ENCODE results near the gene GNAI1.

Gene GNAI1

DNA sequence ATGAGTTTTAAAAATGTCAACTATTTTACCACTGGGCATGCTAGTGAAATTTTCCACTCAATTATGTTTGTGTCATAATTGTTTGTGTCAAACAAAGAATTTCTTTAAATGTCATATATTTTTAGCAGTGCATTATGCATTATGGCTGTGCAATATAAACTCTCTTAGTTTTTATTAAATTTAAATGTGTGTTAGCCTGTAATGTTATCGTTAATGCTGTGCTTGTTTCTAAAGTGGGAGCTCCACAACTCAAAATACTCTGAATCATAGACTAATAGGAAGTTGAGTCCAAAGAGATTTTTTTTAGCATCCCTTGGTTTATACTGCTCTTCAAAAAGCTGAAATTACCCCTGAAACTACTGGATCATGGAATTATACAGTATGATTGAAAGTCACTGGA lies 26.8 kb downstream of the GNAI1 start:
- DNase-seq: no peak

DNA sequence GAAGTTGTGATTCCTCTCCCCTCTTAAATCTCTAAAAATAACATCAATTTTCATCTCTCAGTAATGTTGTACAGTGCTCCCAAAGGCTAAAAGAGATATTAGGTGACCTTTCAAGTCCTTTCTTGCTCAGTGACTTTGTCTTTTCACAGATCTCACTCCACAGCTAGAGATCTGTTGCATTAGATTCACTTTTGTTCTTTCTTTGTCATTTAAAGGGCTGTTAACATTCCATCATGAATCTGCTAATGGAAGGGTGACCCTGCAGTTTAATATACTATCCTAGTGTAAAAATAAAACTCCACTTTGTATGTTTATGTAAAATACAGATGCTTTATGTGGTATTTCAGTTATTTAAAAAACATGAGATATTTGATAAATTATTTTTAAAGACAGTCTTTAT lies 30.5 kb downstream of the GNAI1 start:
- DNase-seq: no peak

DNA sequence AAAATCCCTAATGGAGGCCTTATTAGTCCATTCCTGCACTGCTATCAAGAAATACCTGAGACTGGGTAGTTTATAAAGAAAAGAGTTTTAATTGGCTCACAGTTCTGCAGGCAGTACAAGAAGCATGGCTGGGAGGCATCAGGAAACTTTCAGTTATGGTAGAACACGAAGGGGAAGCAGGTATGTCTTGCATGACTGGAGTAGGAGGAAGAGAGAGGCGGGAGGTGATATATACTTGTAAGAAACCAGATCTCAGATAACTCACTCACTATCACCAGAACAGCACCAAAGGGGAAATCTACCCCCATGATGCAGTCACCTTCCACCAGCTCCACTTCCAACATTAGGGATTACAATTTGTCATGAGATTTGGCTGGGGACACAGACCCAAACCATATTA lies 35.8 kb downstream of the GNAI1 start:
- no peak for DNase-seq

DNA sequence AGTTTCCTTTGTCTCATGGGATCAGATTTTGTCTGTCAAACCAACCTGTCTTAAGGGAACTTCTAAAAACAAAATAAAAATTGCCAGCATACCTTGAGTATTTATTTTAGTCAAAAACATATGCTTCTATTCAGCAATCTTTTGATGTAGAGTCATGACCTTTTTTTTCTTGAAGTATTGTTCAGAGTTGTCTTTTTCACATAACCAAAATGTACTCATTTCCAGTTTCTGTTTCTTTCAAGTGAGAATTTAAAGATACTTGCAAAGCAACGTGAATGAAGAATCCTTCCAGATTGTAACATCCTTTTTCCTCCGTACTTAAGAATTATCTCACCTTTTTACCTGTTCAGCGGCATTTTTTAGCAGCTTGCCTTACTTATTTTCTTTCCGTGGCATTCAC lies 37.8 kb downstream of the GNAI1 start:
- no peak for DNase-seq

DNA sequence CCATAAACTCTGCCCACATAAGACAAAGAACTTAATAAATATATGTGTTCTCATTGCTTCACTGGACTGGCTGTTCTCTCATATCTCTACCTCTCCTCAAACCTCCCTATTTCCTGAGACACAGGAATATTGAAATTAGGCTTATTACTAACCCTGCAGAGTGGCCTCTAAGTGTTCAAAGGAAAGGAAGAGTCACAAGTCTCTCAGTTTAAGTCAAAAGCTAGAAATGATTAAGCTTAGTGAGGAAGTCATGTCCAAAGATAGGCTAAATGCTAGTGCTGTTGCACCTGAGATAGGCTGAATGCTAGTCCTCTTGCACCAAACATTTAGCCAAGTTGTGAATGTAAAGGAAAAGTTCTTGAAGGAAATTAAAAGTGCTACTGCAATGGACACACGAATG lies 41.1 kb downstream of the GNAI1 start:
- no peak for DNase-seq

DNA sequence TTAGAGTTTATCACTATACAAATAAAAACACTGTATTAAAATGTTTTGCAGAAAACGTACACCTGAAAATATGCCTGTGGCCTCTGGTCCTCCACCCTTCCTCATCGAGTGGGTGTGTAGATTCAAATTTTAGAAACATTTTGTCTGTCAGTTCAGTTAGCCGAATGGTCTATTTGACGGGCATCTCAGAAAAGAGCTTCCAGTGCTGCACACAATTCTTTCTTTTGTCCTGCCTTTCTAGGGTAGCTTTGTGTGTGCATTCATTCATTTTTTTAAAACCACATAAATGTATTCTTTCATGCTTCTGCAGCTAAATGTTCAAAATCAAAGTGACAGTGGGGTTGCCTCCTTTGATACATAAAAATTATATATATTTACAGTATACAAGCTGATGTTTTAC lies 46.8 kb downstream of the GNAI1 start:
- no peak for DNase-seq

DNA sequence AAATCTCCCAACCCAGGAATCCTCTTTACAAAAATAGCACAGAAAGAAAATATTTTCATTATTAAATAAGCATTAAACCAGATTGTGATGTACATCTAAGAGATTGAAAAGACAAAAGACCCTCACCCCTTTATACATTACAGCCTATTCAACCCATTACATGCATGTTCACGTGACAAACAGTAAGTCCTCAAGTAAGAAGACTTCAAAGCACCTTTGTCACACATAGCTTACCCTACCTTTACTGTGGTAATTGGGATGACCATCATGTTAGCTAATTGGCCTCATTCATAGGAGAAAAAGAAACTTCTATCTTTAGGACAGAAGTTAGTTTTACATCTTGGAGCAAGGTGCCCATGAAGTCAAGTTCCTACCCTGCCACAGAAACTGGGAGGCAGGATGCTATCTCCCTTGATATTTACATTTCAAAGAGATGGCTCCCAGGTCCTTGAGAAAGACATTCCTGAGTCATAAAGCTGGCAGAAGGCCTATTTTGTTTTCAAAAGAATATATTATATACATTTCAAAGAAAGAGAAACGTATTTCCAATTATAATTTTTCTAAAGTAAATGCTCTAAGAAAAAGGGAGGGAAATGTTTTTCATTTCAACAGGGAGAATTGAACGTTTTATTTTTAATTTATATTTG lies 48.1 kb downstream of the GNAI1 start:
- DNase-seq: no peak

DNA sequence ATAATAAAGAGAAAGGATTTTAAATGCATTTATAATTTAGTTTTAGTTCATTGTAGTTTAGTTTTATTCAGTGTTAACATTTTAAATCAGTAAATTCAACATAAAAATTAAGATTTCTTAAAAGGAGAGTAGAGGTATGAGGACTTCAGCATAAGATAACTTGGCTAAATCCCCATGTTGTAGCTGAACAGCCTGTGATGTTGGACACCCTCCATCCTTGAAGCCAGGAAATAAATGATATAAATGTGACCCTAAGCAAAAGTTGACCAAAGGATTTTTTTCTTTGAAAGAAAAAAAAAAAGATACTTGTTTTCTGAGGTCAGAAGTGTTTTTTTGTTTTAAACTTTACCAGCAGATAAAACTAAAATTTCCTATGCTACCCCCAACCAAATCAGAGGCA lies 48.7 kb downstream of the GNAI1 start:
- DNase-seq: no peak

DNA sequence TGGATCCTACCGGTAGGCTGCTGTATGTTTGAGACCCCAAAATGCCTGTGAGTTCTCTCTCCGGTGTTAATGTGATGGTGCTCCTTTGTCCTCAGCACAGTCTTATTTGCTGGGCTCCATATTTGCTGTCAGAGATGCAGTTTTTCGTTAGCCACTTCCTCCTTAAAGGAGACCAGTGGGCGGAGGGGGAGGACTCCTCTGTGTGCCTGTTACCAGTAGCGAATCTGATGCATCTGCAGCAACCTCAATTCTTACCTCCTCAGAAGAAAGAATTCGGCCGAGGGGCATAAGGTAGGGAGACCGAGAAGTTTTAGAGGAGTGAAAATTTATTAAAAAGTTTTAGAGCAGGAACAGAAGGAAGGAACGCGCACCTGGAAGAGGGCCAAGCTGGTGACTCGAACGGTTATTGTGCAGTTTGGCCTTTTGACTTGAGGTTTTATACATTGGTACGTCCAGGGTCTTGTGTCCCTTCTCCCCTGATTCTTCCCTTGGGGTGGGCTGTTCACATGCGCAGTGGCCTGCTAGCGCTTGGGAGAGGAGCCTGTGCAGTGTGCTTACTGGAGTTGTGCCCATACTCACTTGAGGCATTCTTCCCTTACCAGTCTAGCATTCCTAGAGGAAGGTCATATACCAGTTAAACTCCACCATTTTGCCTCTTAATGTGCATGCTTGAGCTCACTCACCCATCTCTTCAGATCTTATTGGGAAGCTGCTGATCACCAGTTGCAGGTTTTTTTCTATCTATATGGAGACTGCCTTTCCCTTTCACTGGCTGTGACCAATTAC lies 49.5 kb downstream of the GNAI1 start:
- no peak for DNase-seq

DNA sequence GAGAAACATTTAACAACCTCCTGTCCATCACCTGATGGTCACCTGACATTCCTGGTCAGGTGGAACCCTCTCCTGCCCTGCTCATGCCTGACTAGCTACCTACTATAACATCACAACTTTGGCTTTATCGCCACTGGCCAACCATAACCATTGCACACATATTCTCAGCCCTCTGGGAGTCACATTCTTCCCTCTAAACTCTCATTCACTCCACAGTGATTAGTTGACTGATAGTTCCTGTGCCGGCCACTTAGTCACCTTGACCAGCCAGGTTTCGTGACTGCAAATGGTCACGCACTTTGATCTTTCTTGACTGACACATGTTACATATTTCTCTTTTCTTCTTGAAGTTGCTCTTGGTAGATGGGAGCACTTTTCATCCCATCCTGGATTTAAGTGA lies 50.1 kb downstream of the GNAI1 start:
- DNase-seq: no peak

DNA sequence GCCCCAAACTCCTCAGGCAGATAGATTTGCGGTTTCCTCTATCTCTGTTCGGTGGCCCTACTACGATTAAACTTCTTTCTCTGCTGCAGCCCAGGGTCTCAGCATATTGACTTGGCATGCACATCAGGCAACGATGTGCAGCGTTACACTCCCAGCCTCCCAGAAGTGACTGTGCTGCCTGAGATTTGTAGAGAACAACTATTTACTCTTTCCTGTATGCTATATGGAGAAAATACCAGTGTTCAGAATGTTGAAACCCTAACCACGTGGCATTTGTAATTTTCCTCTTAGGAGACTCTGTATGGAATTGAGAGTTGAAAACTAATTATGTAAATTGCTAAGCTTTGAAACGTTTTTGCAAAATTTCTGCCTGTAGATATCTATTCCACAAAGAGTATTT lies 50.9 kb downstream of the GNAI1 start:
- no peak for DNase-seq

DNA sequence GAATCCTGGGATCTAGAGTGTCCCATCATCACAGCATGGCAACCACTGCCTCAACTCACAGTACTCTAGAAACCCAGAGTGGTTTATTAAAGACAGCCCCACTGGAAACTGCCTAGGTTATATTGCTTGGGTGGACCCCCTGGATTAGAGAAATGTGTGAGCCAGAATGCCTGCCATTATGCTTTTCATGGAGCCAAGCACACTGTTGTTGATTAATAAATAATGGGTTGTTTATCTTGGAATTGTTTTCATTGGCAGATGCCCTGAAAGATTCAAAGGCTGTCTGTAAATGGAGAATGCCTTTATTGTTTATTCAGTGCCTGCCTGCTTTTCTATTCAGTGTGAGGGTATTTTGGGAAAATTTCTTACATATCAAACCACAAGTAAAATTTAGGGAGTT lies 52.1 kb downstream of the GNAI1 start:
- DNase-seq: no peak

DNA sequence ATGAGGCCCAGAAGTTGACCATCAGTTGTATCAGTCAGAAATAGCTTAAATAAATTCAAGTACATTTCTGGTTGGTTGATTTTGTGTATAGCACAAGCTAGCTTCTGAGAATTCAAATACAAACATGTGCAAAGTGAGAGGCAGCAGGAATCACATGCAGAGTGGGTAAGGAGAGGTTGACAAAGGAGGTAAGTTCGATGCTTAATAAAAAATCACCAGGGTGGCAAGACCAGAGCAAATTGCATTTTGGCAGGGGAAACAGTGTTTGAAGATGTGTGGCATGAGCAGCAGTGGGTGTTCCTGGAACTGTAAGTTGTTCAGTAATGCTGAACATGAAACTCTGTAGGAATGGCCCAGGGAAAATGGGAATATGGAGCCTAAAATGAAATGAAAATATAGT lies 52.6 kb downstream of the GNAI1 start:
- DNase-seq: no peak

DNA sequence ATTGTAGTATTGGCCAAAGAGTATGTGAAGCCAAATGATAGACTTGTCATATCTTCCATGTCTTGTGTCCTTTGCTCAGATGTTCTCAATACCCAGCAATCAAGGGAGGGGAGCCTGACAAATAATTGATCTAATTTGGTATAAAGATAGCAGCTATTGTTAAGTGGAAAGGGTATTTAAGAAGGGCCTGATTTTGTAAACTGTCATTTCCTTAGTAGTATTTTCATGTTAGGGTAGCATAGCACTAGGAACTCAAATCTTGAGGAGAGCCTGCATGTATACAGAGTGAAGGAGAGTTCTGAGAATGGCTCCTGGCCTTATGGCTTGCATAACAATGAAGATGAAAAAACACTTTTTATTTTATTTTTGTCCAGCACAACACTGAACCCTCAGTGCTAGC lies 53.1 kb downstream of the GNAI1 start:
- DNase-seq: no peak

DNA sequence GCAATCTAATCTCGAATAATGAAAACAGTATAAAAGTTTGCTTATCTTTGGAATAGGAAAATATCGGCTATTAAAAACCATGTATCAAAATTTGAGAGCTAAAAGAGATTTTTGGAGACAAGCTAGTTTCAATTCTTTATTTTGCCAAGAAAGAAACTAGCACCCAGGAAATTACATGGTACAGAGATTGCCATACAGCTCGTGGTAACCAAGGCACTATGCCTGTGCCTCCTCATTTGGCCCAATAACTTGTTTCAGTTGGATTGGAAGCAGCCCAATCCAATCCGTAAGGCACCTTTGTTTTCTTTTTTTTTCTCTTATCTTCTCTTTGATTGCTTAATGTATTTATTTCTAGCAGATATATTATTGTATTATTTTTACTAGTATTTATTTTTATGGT lies 55.0 kb downstream of the GNAI1 start:
- no peak for DNase-seq

DNA sequence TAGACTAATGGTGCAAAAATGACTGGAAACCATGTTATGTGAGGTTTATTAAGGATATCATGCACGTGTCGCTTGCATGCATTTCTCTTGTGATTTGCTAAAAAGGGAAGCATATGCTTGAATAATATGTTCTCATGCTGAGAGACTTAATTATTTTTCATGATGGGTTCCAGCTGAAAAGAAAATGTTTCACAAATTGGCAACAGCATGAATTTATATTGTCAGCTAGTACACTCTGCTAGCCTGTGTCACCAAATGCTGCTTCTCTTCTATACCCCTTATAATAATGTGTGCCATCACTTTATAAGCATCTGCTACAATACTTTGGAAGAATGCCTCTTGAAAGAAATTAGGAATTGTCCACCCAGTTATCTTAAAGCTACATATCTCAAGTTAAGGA lies 63.0 kb downstream of the GNAI1 start:
- no peak for DNase-seq

DNA sequence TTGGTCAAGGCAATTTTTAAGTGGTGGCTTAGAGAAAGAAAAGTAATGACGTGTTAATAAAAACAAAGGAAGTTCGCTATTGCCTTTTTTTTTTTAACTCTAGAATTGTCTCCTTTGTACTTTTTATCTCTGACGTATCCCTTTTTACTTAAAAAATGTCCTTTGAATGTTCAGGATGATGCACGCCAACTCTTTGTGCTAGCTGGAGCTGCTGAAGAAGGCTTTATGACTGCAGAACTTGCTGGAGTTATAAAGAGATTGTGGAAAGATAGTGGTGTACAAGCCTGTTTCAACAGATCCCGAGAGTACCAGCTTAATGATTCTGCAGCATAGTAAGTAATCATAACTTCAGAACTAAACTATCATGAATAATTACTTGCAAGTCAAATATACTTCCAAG lies 64.4 kb downstream of the GNAI1 start:
- DNase-seq: no peak

DNA sequence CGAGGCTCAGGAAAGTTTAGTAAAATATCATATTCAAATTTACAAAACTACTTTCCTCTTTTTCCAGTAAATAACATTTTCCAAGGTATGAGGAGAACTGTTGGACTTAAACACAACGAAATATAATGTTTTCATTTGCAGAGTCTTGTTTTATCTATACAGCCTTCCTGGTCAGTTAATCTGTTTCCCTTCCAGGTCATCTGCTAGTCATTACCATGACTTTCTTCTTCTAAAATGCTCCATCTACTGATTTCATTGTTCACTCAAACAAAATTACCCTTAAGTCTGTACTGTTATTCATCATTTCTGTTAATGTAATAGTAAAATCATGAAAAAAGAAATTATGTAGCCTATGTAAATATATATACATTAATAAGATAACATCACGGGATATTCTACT lies 69.8 kb downstream of the GNAI1 start:
- DNase-seq: no peak

DNA sequence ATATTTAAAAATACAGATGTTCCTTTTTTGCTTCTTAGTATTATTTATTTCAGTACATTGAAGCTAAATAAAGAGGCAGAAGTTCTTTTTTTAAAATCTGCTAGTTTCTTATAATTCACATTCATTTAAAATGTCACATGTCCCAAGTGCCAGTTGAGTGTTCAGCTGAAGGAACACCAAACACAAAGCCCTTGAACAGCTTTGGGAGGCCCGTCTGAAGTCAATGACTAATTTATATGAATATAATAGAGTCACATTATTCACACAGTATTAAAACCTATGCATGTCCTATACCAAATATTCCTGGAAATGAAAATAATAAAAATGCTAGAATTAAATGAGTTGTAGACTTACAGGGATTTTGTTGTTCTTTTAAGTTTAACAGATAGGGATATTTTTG lies 70.3 kb downstream of the GNAI1 start:
- DNase-seq: no peak

DNA sequence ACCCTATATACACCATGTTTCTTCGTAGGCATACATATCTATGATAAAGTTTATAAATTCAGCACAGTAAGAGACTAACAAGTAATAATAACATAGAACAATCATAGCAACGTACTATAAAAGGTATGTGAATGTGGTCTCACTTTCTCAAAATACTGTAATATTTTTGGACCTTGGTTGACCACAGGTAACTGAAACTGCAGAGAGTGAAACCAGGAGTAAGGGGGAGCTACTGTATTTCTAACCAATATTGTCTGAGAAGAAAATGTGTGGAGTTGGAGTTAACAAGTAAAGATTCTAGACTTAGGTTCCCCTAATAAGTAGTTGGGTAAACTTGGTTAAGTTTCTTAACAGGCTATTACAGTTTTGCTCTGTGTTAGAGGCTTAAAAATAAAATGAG lies 72.1 kb downstream of the GNAI1 start:
- no peak for DNase-seq

DNA sequence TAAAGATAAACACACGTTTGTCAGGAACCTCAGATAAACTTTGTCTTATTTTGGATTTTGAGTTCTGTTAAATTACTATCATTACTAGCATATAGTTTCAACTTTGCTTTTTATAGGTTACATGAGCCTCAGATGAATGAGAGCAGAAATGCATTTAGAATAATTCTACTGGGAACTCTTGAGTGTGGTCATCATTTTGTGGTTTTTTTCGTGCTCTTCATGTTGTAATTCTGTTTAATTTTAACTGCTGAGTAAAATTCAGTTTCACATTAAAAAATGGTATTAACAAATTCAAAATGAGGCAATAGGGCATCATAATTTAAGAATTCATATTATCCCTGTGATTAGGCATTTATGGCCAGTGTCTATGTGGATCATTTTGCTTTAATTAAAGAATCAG lies 72.9 kb downstream of the GNAI1 start:
- DNase-seq: peak in 2 of 3 donors; percentile 42 to 46

DNA sequence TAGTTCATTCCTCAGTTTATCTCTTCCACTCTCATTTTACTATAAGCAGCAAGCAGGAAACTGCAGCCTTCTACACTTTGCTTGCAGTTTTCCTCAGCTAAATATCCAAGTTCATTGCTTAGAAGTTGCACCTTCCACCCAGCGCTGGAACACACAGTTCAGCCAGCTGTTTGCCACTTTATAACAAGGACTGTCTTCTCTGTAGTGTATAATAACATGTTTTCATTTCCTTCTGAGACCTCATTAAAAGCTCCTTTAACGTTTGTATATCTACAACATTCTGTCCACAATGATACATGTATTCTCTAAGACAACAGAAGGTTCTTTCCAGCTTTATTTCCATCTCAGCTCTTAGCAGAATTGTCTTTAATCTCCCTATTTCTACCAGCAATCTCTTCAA lies 74.1 kb downstream of the GNAI1 start:
- no peak for DNase-seq

DNA sequence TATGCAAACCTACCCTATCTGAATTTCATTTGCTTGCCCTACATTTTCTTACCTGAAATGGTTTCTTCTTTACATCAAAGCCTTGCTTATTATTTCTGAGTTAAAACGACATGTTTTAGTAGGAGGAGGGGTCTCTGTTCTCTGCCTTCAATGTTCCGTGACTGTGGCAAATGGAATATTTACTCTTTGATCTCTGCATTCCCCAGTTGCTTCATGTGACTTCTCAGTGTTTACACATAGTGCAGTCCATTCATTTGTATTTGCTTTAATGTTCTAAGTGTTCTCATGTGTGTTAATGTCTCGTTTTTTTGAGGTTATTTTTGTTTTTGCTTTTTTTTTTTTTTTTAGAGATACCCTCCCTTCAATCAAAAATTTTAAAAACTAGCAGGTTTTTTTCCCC lies 75.8 kb downstream of the GNAI1 start:
- no peak for DNase-seq

DNA sequence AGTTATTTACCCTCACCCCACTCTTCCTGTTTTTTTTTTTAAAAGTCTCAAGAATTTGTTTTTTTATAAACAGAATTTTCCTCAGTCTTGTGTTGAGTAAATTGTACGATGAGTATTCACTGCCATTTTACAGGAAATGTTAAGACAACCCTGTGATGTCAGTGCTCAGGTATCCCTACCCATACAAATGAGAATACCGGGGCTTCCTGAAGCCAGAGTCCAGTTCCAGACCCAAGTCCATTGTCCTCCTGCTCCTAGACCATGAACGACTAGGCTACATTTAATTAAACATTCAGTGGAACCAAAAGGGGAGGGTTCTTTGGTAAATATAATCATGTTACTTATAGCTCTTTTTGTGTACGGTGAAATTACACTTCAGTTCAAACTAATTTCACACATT lies 79.2 kb downstream of the GNAI1 start:
- no peak for DNase-seq

DNA sequence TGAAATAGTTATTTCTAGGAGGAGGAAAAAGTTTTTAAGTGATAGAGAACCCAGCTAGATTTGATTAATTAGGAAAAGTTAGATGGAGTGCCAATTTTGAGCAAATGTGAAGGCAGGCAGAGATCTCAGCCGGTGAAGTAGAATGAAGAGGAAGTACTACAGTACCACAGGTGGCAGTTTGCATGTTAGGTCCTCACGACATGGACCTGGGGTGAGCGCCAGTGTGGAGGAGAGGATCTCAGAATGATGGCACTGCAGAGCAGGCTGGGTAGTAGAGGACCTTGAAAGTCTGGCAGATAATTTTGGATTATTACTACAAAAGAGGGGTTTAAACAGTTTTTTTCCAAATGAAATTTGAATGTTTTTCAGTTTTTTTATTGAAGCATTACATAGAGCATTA lies 81.1 kb downstream of the GNAI1 start:
- no peak for DNase-seq
